ENCODE data around the gene IL10RA.
"Not testable (repeated sequence)": the region's sequence is repeated elsewhere in the genome, so short reads cannot be mapped to it uniquely, and the experiment has no call there.

IL10RA gene

DNA sequence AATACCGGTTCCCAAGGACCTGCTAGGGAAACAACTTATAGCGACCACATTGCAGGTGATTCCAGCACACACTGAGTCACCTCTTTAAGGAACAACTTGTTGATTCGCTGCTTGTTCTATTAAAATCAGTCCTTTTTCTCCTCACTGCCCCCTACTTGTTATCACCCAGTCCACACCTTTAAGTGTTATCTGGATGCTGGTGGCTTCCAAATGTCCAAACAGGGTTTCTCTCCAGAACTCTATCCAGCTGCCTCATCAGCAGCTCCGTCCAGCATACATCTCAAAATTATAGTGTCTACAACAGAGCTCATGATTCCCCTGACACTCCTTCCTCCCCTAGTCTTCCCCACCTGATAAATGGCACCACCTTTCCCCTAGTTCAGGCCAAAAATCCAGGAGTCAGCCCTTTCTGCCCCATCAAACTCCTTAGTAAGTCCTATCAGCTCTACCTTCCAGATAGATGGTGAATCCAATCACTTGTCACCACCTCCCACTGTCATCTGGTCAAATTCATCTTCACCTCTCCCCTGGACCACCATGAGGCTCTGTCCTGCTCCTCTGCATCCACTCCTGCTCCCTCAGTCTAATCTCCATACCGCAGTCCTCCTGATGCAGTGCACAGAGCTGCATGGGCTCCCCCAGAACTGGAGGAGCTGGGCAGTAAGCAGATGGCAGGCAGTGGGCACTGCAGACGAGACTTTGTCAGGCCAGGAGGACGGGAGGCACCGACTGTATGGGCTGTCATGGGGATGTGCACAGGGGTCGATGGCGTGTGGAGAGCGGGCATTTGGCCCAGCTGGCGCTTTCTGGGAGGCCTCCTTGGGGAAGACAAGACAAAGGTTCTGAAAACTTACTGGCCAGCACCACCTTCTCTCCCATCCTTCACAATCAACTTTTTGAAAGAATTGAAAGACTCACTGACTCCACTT, 19.3 kb downstream of the IL10RA start:
- in situ Hi-C loops (cut with HindIII; ENCODE audit: low sequenced_read_pairs) = no loop called here

DNA sequence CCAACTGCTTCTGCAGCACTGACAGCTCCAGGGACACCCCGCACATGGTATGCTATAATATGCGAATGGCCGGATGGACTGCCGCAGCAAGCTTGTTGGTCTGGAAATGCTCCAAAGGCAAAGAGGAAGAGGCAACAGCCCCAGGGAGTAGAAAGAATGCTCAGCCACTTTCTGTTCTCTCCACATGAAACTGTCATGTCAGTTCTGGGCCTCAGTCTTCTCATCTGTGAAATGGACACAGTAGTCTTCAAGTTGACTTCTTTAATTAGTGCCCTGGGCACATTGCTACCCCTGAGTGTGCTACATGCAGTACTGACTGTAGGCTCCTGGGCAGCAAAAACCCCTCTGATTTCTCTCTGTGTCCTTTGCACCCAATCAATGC, 19.9 kb downstream of the IL10RA start:
- in situ Hi-C loops (cut with HindIII; ENCODE audit: low sequenced_read_pairs) = no loop called here

DNA sequence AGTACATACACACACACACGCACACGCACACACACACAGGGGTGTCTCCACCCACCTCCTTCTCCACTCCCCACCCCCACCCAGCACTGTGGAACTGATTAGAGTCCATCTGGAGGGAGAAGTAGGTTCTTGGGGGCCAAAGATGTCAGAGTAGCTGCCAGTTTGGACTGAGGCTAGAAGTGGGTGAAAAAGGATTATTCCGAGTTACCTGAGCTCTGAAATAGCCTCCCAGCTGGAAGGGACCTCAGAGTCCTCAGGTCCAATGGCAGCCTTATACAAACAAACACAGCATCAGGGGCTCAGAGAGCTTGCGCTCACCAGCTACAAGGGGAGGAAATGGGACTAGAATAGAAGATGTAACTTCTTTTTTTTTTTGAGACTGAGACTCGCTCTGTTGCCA, 20.8 kb downstream of the IL10RA start:
- in situ Hi-C loops (cut with HindIII; ENCODE audit: low sequenced_read_pairs) = no loop called here

DNA sequence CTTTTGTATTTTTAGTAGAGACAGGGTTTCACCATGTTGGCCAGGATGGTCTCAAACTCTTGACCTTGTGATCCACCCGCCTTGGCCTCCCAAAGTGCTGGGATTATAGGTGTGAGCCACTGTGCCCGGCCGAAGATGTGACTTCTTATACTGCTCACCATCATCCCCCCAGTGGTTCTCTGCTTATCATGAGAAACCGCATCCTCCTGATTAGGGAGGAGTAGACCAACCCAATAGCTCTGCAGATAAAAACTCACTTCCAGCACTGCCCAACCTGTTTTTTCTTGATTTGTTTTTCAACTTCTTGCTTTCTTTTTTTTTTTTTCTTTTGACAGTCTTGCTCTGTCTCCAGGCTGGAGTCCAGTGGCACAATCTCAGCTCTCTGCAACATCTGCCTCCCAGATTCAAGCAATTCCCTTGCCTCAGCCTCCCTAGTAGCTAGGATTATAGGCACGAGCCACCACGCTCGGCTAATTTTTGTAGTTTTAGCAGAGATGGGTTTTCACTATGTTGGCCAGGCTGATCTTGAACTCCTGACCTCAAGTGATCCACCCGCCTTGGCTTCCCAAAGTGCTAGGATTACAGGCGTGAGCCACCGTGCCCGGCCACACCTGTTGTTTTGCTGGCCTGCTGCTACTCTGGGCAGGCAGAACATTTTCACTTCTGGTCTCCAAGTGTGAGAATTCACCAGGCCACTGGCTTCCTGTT, 21.5 kb downstream of the IL10RA start:
- in situ Hi-C loops (cut with HindIII; ENCODE audit: low sequenced_read_pairs) = not testable (repeated sequence)

DNA sequence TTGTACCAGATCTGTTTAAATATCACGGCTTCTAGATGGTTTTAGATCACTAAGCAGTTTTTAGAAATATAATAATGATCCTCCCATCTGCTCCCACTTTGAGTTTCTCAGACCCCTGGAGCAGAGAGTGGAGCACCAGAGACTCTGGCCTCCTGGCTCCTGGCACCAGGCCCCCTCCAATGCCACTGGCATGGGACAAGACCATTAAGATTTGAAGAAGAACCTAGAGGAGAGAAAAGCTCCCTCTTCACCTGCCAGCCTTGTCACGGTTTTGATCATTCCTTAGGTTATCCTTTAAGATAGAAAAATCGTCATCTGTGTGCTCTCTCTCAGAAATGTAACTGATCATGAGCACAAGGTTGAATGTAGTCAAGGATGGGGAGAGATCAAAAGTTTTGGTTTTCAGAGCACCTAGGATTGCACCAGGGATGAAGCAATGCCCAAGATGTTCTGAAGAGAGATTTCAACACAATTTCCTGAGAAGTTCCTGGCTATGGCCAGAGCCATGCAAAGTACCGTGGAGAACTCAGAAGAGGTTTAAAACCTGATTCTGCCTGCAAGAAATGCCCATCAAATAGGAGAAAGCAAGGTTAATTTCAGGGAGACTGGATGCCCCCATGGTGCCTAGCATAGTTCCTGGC, 22.2 kb downstream of the IL10RA start:
- in situ Hi-C loops (cut with HindIII; ENCODE audit: low sequenced_read_pairs) = no loop called here

DNA sequence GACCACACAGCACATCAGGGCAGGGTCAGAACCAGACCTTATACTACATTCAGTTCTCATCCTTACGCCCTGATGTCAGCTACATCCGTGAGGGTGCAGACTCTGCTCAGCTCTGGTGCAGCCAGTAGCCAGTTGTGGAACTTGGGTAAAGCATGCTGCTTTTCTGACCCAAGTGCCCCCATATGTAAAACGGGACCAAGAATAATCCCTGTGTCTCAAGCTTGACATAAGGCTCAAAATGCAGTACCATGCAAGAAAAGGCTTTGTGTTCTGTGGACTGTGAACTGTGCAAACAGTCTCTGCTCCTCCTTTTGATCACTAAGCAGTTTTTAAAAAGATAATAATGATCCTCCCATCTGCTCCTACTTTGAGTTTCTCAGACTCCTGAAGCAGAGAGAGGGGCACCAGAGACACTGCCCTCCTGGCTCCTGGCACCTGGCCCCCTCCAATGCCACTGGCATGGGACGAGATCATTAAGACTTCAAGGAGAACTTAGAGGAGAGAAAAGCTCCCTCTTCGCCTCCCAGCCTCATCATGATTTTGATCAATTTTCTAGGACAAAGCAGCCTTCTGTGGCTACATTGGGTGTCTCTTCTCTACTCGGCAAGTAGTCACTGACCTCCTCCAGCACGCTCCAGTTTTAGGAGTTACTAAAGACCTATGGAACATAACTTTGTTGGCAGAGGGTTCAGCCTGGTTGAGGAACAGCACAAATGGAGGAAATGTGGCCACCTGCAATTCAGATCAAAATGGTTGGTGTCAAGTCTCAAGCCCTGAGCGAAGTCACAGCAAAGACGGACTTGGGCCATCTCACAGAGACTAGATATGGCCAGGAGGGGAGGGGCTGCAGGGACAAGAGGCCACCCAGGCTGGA, 23.9 kb downstream of the IL10RA start:
- in situ Hi-C loops (cut with HindIII; ENCODE audit: low sequenced_read_pairs) = no loop called here

DNA sequence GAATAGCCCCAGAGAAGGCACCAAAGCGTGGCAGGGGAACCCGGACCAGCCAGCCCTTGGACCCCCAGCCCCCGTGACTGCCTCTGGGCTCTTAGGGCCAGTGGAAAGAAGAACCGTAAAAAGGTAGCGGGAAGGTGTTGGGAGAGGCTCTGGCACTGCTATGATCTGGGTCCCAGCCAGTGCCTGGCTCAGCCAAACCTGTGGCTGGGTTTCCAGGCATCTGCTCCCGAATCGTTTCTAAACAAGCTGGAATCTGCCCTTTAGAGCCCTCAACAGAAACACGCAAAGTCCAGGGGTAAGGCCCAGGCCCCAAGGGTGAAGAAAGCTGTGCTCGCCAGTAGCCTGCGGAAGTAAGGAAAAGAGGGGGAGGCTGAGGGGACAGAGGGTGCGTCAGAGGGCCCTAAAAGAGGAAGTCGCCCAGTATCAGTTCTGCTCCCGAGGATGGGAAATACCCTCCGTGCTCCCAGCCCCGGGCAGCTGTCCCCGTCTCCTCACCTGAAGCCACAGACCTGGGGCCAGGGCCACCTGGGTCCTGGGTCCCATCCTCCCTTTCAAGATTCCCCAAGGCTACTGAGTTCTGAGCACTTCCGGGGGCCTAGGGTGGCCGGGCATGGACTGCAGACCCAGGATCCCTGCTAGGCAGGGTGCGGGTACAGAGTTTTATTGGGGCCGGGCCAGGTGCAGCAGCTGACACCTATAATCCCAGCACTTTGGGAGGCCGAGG, 24.7 kb downstream of the IL10RA start:
- in situ Hi-C loops (cut with HindIII; ENCODE audit: low sequenced_read_pairs) = no loop called here

DNA sequence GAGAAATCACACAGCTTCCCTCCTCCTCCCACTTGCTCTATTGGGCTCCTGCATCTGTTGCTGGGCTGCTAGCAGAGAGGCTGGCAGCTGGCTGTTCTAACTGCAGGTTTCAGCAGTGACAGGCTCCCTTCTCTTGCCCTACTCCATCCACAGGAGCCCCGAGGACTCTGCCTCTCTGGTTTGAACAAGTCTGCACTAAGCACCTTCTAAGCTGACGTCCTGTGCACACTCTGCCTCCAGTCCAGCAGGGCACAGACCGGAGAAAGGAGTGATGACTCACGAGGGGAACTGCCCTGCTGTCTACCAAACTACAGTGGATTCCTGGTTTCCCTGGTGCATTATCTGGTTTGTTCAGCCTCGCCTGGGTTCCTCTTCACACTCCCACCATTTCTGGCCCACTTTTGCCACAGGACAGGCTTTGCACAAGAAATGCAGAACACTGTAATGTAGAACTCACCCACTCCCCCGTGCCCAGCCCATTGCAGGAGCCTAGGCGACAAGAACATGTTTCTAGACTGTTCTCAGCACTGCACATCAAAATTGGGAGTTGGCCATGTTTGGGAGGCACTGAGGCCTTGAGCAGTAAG, 26.0 kb downstream of the IL10RA start:
- in situ Hi-C loops (cut with HindIII; ENCODE audit: low sequenced_read_pairs) = no loop called here

DNA sequence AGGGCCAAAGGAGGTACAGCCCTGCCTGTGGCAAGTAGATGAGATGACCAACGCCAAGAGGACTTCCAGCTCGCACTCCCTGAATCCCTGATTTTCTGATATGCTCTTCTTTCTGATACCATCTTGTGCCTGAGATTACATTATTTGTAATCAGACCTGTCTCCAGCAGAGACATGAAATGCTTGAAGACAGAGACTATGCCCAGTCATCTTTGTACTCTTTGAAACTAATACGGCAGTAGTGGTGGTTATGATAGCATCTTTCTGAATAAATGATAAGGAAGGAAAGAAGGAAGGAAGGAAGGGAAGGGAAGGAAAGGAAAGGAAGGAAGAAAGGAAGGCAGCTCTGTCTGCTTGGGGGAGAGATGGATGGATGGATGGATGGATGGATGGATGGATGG, 27.8 kb downstream of the IL10RA start:
- in situ Hi-C loops (cut with HindIII; ENCODE audit: low sequenced_read_pairs) = no loop called here

DNA sequence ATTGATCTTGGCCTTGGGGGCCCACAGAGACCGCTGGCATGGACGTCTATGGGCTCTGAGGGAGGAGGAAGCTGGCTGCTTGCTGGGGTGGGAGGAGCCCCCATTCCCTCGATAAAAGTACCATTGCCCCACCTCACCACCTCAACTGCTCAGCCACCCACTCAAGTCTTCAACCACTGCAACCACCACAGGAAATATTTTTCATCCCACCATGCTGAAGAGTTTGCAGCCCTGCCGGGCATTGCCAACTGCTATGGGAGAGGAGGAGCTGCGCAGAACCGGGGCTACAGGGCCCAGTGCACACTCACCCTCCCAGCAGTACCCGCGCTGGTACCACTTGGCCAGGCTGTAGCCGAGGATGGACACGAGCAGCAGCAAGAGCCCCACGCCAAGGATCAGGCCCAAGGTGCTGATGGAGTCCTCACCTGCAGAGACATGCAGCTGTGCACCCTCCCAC, 29.2 kb downstream of the IL10RA start:
- in situ Hi-C loops (cut with HindIII; ENCODE audit: low sequenced_read_pairs) = no loop called here

DNA sequence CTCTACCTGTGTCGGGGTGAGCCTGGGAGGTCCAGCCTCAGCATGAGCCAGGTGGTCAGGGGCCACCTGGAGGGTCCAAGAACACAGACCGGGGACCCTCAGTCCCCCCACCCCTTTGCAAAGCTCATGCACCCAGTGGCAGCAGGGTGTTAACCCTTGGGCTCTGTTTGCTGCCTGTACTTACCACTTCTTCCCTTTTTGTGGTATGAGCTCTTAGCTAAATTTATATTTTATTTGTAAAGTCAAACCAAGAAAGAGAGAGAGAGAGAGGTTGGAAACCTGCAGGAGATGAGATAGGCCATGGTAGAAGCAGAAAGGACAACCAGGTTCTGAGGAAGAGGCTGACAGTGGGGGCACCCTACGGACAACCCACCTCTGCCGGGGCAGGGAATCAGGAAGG, 29.9 kb downstream of the IL10RA start:
- in situ Hi-C loops (cut with HindIII; ENCODE audit: low sequenced_read_pairs) = no loop called here

DNA sequence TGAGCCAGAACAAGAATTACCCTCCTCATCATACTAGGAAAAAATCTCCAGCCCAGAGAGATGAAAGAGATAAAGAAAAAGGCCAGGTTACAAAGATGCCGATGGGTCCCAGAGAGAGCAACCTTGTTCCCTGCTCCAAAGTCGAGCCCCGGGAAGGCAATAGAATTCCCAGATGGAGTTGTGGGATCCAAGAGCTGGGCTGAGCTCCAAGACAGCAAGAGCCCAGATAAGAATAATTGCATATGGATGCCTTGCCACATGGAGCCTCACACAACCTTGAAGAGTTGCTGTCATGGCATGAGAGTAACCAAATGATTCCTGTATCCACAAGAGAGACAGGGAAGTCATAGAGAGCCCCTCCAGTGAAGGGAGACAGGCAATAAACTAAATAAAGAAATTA, 30.9 kb downstream of the IL10RA start:
- in situ Hi-C loops (cut with HindIII; ENCODE audit: low sequenced_read_pairs) = no loop called here

DNA sequence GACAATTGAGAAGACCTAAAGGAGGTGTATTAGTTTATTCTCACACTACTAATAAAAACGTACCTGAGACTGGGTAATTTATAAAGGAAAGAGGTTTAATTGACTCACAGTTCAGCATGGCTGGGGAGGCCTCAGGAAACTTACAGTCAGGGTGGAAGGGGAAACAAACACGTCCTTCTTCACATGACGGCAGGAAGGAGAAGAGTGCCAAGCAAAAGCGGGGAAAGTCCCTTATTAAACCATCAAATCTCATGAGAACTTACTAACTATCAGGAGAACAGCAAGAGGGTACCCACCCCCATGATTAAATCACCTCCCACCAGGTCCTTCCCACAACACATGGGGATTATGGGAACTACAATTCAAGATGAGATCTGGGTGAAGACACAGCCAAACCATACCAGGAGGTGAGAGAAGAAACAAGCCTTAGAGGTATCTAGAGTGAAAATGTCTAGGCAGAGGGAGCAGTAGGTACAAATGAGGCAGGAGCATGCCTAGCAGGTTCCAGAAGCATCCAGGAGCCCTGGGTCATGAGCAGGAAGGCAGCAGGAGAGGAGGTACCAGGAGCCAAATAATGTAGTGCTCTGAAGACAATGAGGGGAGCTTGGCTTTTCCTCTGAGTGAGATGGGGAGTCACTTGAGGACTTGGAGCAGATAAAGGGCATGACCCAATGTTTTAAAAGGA, 31.6 kb downstream of the IL10RA start:
- in situ Hi-C loops (cut with HindIII; ENCODE audit: low sequenced_read_pairs) = no loop called here

DNA sequence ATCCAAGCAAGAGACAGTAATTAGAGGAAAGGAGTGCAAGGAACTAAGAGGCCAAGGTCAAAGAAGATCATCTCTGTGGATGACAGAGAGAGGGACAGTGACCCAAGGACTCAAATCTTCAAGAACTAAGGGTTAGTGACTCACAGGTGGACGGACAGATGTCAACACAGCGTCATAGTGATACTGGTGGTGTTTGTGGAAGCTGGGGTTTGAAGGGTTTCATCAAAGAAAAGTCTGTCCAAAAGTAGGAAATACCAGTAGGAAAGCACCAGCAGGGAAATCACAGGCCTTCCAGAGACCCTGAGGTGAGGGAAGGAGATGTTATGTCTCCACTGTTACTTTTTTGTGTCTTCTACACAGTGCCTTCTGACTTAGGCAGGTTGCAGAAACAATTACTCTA, 32.2 kb downstream of the IL10RA start:
- in situ Hi-C loops (cut with HindIII; ENCODE audit: low sequenced_read_pairs) = no loop called here

DNA sequence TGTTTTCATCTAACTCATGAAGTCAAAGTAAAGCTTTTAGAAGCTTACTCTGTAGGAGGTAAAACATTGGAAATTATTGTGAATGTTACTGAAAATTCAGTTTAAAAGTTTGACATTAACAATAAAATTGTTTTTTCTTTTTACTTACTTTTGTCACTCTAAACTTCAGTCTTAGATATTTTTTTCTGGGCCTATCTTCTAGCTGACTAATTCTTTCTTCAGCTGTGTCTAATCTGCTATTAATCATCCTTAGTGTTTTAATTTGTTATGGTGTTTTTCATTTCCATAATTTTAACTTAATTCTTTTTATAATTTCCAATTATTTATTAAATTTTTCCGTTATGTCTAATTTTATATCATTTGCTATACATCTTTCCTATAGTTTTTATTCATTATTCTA, 35.0 kb downstream of the IL10RA start:
- in situ Hi-C loops (cut with HindIII; ENCODE audit: low sequenced_read_pairs) = no loop called here

DNA sequence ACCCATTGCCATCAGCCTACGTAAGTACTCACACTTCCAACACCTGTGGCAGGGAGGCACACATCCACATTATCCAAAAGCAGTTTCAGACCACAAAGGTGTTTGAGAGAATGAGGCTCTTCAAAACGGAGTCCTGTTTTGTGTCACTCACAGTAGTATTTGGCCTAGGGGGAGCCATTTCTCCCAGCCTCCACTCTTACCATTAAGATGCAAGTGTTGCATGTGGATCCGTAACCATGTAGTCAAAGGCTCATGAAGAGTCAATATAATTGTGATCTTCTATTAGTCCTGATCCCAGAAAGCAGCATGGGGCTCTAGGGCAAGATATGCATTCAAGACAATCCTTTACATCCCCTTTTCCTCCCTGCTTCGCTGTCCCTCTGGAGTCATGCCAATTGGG, 41.5 kb downstream of the IL10RA start:
- in situ Hi-C loops (cut with HindIII; ENCODE audit: low sequenced_read_pairs) = no loop called here

DNA sequence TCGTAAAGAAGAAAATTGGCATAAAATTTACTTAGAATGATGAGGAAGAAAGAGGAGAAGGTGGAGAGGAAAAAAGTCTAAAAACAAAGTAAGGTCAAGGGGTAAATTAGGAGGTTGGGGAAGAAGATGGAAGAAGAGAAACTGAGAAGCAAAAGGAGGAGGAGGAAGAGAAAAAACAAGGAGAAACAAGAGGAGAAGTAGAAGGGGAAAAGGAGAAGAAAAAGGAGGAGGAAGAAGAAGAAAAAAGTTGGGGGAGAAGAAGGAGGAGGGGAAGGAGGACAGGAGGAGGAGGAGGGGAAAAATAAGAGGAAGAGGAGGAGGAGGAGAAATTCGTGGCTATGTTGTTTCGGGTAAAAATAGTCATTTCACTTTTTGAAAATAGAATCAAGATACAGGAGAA, 42.4 kb downstream of the IL10RA start:
- in situ Hi-C loops (cut with HindIII; ENCODE audit: low sequenced_read_pairs) = no loop called here

DNA sequence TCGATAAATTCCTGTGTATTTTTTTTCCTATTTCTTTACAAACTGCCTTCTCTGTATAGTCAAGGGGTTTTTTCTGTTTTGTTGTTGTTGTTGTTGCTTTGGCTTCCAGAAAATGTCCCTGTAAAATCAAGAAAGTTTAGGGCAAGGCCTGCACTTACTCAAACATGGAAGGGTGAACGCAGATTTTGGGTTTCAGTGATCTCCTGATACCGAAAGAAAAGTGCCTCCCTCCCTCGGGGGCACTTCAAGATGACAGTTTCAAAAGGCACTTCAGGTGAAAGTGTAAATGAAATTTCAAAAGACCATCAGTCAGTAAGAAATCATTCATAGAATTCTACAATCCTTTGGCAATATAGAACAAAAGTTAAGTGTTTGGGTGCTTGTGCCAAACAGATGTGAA, 47.2 kb downstream of the IL10RA start:
- in situ Hi-C loops (cut with HindIII; ENCODE audit: low sequenced_read_pairs) = no loop called here

DNA sequence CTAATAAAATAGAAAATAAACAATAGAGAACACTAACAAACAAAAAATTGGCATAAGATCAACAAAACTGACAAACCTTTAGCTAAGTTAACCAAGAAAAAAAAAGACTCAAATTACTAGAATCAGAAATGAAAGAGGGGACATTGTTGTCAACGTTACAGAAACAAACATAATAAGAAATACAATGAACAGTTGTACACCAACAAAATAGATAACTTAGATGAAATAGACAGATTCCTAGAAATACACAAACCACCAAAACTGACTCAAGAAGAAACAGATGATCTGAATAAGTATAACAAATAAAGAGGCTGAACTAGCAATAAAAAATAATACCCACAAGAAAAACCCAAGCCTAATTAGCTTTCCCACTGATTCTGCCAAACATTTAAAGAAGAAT, 55.9 kb downstream of the IL10RA start:
- in situ Hi-C loops (cut with HindIII; ENCODE audit: low sequenced_read_pairs) = loop anchor here (10.0 kb wide), 1 partner anchor 617 kb away; no protein-coding TSS in a partner anchor

All from DLD1 (cell line).